ENCODE results near the gene NME7.

The NME7 gene

GRCh38 chr1:169312084-169312954 lies 55.3 kb downstream of the NME7 start:
- peak; percentile 92 for DNase-seq (ENCODE audit: low read depth)
- no peak overlapping the region for H3K4me3 ChIP-seq (ENCODE audit: low read length)
- TF ChIP-seq CTCF (conservative IDR thresholded peaks at IDR 0.05; ENCODE audit: low read depth, low read length), result no peak

GRCh38 chr1:169309178-169310166 lies 58.1 kb downstream of the NME7 start:
- no peak overlapping the region for H3K4me3 ChIP-seq (ENCODE audit: low read length)
- no peak for DNase-seq (ENCODE audit: low read depth)
- TF ChIP-seq CTCF (conservative IDR thresholded peaks at IDR 0.05; ENCODE audit: low read depth, low read length), result no peak

- DNase-seq (ENCODE audit: low read depth), result no peak
- no peak for TF ChIP-seq CTCF (conservative IDR thresholded peaks at IDR 0.05; ENCODE audit: low read depth, low read length)
- no peak overlapping the region for H3K4me3 ChIP-seq (ENCODE audit: low read length)
These were observed 59.1 kb downstream of the NME7 start for GRCh38 chr1:169308313-169309039.

- H3K4me3 ChIP-seq (ENCODE audit: low read length), result no peak overlapping the region
- no peak for TF ChIP-seq CTCF (conservative IDR thresholded peaks at IDR 0.05; ENCODE audit: low read depth, low read length)
- DNase-seq (ENCODE audit: low read depth), result no peak
These were observed 60.4 kb downstream of the NME7 start for GRCh38 chr1:169307176-169307575.

GRCh38 chr1:169305948-169306347 lies 61.6 kb downstream of the NME7 start:
- no peak for DNase-seq (ENCODE audit: low read depth)
- TF ChIP-seq CTCF (conservative IDR thresholded peaks at IDR 0.05; ENCODE audit: low read depth, low read length), result no peak
- no peak overlapping the region for H3K4me3 ChIP-seq (ENCODE audit: low read length)

GRCh38 chr1:169305356-169305755 lies 62.2 kb downstream of the NME7 start:
- no peak overlapping the region for H3K4me3 ChIP-seq (ENCODE audit: low read length)
- TF ChIP-seq CTCF (conservative IDR thresholded peaks at IDR 0.05; ENCODE audit: low read depth, low read length), result no peak
- no peak for DNase-seq (ENCODE audit: low read depth)

Measured in retinal pigment epithelial cell (primary cell).